Tibial nerve (tissue), 4 donors: ENCODE measurements around the gene ZNF2.

ENCODE experiments used
- CTCF ChIP-seq, 5 experiments: fragments of 200-600 bp in 3 of 5; fragments of 450-650 bp in 2 of 5; sonication (generic) in 3 of 5; IDR thresholded peaks; one replicate each; pipeline ENCODE4 v1.5.1; 2016 to 2019; ENCODE audit warnings: antibody characterized with exemption in 5 of 5, mild to moderate bottlenecking in 3 of 5, moderate library complexity in 2 of 5
- EP300 ChIP-seq, 2 donors: sonication (generic); formaldehyde crosslinking; IDR thresholded peaks; one replicate each; pipeline ENCODE4 v1.6.1; 2017; ENCODE audit warnings: antibody characterized with exemption in 2 of 2, mild to moderate bottlenecking in 1 of 2
- POLR2A ChIP-seq, 2 donors: fragments of 450-650 bp; IDR thresholded peaks; one replicate each; pipeline ENCODE4 v1.6.1; 2017; ENCODE audit warnings: antibody characterized with exemption in 2 of 2, mild to moderate bottlenecking in 2 of 2, moderate library complexity in 2 of 2

GRCh38 chr2:95174031-95174542 is 8.5 kb downstream of the ZNF2 start:
- TF ChIP-seq CTCF (IDR thresholded peaks at IDR 0.05) (no peak), POLR2A (IDR thresholded peaks at IDR 0.05) (no peak), EP300 (IDR thresholded peaks at IDR 0.05) (no peak)
